Fibroblast of lung (primary cell): ENCODE results near the gene LAPTM4A. TPM values are rescaled to one million over a fixed set of nuclear protein-coding genes. Genes with fewer than 3 reads are reported as not detected.

Experiments used
- DNase-seq, 2 donors: peaks; one replicate each; pipeline versions ENCODE4 v3.0.0 to v3.0.0-alpha.2; 2010; ENCODE audit warnings: low read depth in 2 of 2
- H2AFZ ChIP-seq: 2 replicates; pipeline ENCODE4 v1.5.1; 2012; ENCODE audit warnings: low read length, control low read depth, inconsistent platforms
- H3K27ac ChIP-seq: 2 replicates; pipeline ENCODE4 v1.5.1; 2011; ENCODE audit warnings: low read length, control low read depth; ENCODE audit not compliant: insufficient read depth
- H3K27me3 ChIP-seq: 2 replicates; pipeline ENCODE4 v1.5.1; 2011; ENCODE audit warnings: mild to moderate bottlenecking, low read length; ENCODE audit not compliant: control insufficient read depth, insufficient read depth
- H3K36me3 ChIP-seq: 2 replicates; pipeline ENCODE4 v1.5.1; 2011; ENCODE audit warnings: low read length; ENCODE audit not compliant: control insufficient read depth, insufficient read depth
- H3K4me1 ChIP-seq: 2 replicates; pipeline ENCODE4 v1.5.1; 2011; ENCODE audit warnings: low read length; ENCODE audit not compliant: control insufficient read depth, insufficient read depth; ENCODE audit errors: extremely low read depth
- H3K4me2 ChIP-seq: 2 replicates; pipeline ENCODE4 v1.5.1; 2011; ENCODE audit warnings: low read length, control low read depth; ENCODE audit not compliant: insufficient read depth; ENCODE audit errors: extremely low read depth
- H3K4me3 ChIP-seq, 4 experiments: fragments of 200-600 bp in 1 of 4; sonication (generic) in 1 of 4; replicated peaks in 1 of 4; 2 replicates each; pipeline ENCODE4 v1.5.1; 2011 to 2016; ENCODE audit warnings: low read length in 4 of 4, low read depth in 3 of 4, mild to moderate bottlenecking in 3 of 4, control low read depth in 2 of 4, inconsistent platforms in 1 of 4, mixed read lengths in 1 of 4; ENCODE audit not compliant: insufficient read depth in 1 of 4; ENCODE audit errors: control extremely low read depth in 1 of 4
- H3K79me2 ChIP-seq: 2 replicates; pipeline ENCODE4 v1.5.1; 2012; ENCODE audit warnings: mild to moderate bottlenecking, low read length, inconsistent platforms; ENCODE audit not compliant: control insufficient read depth, insufficient read depth
- H3K9ac ChIP-seq: 2 replicates; pipeline ENCODE4 v1.5.1; 2011; ENCODE audit warnings: mild to moderate bottlenecking, low read length, control low read depth; ENCODE audit not compliant: insufficient read depth
- H3K9me3 ChIP-seq: 2 replicates; pipeline ENCODE4 v1.5.1; 2012; ENCODE audit warnings: low read depth, low read length; ENCODE audit not compliant: control insufficient read depth, insufficient read depth
- H4K20me1 ChIP-seq: 2 replicates; pipeline ENCODE4 v1.5.1; 2011; ENCODE audit warnings: low read length; ENCODE audit not compliant: control insufficient read depth, insufficient read depth; ENCODE audit errors: extremely low read depth
- EZH2 ChIP-seq: IDR thresholded peaks from 2 replicates; pipeline ENCODE4 v1.5.1; 2012; ENCODE audit warnings: low read length, control low read depth, mild to moderate bottlenecking; ENCODE audit errors: missing control alignments
- polyA minus RNA-seq: library from RNA; depleted of rRNA, polyadenylated mRNA; stranded (reverse); fragments of >200 nt; gene quantifications from 2 replicates; pipeline ENCODE4 v1.2.3, GENCODE V29; 2011; ENCODE audit warnings: low replicate concordance
- polyA plus RNA-seq, 2 donors: library from polyadenylated mRNA; depleted of rRNA in 1 of 2; stranded (reverse) in 1 of 2; unstranded in 1 of 2; fragments of >200 nt; gene quantifications; 2 replicates each; pipeline ENCODE4 v1.2.1, GENCODE V29; 2011 to 2012; ENCODE audit warnings: missing spikeins in 1 of 2
- total RNA-seq: library from RNA; depleted of rRNA; stranded (reverse); fragments of >200 nt; gene quantifications from 2 replicates; pipeline ENCODE4 v1.2.1, GENCODE V29; 2014
- TF ChIP-seq, protein P1 (sequence below), 2 donors: IDR thresholded peaks in 1 of 2; conservative IDR thresholded peaks in 1 of 2; 1 replicate in 1 of 2; 2 replicates in 1 of 2; pipeline ENCODE4 v1.5.1; 2011 to 2012; ENCODE audit warnings: low read length in 2 of 2, control low read depth in 1 of 2, inconsistent platforms in 1 of 2, low read depth in 1 of 2, mild to moderate bottlenecking in 1 of 2

LAPTM4A gene
- 155 and 193 TPM in 2 replicates for total RNA-seq
- 634 and 1,101 TPM in 2 replicates for polyA plus RNA-seq
- polyA plus RNA-seq (2012), result 303 and 486 TPM in 2 replicates
- polyA minus RNA-seq, result 73.7 and 98.5 TPM in 2 replicates

DNA sequence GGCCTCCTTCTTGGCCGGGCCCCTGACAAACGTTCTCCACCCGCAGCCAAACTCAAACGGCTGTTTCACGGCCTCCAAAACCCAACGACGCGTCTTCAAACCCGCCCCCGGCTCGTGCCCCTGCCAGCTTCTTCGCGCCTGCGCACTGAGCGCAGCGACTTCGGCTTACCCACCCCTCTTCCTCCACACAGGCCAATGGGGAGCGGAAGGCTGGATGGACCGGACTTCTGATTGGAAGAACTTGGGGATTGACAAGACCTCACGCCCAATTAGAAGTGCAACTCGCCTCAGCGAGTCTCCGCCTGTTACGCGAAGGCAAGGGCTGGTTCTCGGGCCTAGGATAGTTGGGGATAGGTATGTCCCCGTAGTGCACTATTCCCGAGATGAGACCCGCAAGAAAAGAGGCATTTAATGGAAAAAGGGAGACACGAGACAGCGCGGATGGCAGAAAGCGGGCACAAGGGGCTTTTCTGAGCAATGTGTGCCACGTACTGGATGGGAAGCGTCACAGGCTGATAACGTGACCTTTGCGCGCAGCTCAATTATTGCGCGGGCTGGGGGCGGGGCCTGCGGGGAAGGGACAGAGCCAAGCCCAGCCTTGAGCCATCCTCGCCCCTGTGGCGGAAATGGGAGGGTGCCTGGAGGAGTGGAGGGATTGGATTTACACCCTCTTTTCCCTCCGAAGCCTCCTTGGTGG lies at the start of gene LAPTM4A:
Gene LAPTM4A (minus strand): TSS at position 97 of the 697 bp plus-strand sequence. CDS start 108 bp downstream, outside the sequence.
- H3K27ac ChIP-seq, result peak within 1 kb of the TSS; percentile 99
- H3K4me2 ChIP-seq, result peak within 1 kb of the TSS; percentile 99
- H3K36me3 ChIP-seq, result no peaks in the 10 kb centered on the region
- no peaks in the 10 kb centered on the region for H4K20me1 ChIP-seq
- peak within 1 kb of the TSS; percentile 99 for H3K9ac ChIP-seq
- peaks cover 45% of the 10 kb centered on the region for H3K79me2 ChIP-seq
- peak; percentile 100 for DNase-seq
- no peaks in the 10 kb centered on the region for H3K27me3 ChIP-seq
- no peaks in the 10 kb centered on the region for H3K9me3 ChIP-seq
- H3K4me3 ChIP-seq, result peak within 1 kb of the TSS; percentile 94 to 98 (median 96)
- peaks cover 3% of the 10 kb centered on the region for H3K4me1 ChIP-seq
- H2AFZ ChIP-seq, result peak within 1 kb of the TSS; percentile 85
- no peak for TF ChIP-seq EZH2
- TF ChIP-seq, protein P1, sequence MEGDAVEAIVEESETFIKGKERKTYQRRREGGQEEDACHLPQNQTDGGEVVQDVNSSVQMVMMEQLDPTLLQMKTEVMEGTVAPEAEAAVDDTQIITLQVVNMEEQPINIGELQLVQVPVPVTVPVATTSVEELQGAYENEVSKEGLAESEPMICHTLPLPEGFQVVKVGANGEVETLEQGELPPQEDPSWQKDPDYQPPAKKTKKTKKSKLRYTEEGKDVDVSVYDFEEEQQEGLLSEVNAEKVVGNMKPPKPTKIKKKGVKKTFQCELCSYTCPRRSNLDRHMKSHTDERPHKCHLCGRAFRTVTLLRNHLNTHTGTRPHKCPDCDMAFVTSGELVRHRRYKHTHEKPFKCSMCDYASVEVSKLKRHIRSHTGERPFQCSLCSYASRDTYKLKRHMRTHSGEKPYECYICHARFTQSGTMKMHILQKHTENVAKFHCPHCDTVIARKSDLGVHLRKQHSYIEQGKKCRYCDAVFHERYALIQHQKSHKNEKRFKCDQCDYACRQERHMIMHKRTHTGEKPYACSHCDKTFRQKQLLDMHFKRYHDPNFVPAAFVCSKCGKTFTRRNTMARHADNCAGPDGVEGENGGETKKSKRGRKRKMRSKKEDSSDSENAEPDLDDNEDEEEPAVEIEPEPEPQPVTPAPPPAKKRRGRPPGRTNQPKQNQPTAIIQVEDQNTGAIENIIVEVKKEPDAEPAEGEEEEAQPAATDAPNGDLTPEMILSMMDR (conservative IDR thresholded peaks at IDR 0.05 in 1 of 2, IDR thresholded peaks at IDR 0.05 in 1 of 2; ENCODE audit: low read depth in 1 of 2, low read length in 2 of 2), result no peak

DNA sequence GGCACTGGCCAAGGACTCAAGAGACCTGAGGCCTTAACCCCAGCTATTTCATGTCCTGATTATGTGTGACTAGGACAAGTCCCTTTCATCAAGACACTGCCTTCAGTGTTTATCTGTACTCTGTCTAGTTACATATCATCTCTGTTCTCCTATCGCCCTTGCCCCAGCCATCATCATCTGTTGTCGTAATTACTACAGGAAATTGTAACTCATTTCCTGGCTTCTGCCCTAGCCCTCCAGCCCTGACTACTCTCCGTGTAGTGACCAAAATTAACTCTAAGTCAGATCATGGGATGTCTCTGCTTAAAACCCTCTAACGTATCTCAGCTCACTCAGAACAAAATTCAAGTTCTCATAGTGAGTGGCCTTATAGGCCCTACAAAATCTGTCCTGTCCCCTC lies 49.3 kb upstream of the LAPTM4A start:
- no peak overlapping the region for H3K27ac ChIP-seq
- TF ChIP-seq EZH2, result no peak
- TF ChIP-seq, protein P1 (conservative IDR thresholded peaks at IDR 0.05 in 1 of 2, IDR thresholded peaks at IDR 0.05 in 1 of 2; ENCODE audit: low read depth in 1 of 2, low read length in 2 of 2), result no peak

DNA sequence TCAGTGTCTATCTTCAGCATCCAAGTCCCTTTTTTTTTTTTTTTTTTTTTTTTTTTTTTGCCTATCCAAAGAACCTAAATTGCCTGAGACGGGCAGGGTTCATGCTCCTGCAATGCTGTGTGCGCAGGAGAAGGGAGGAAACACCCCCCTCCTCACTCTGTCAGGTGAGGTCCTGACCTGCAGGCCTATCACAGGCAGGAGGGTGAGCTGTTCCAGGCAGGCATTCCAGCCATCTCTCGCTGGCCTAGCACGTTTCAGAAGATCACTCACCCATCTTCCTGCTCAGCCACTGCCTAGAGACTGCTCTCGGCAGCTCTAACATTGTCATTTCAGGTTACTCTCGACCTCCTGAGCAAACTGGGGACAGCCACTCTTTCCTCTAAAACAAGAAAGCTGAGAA lies 48.4 kb upstream of the LAPTM4A start:
- TF ChIP-seq EZH2, result no peak
- TF ChIP-seq, protein P1 (conservative IDR thresholded peaks at IDR 0.05 in 1 of 2, IDR thresholded peaks at IDR 0.05 in 1 of 2; ENCODE audit: low read depth in 1 of 2, low read length in 2 of 2), result no peak
- H3K9ac ChIP-seq, result no peak overlapping the region
- no peak overlapping the region for H3K4me2 ChIP-seq
- no peak overlapping the region for H3K4me3 ChIP-seq
- H4K20me1 ChIP-seq, result no peaks in the 10 kb centered on the region
- H3K27ac ChIP-seq, result no peak overlapping the region
- no peak for DNase-seq
- H3K27me3 ChIP-seq, result peaks cover 8% of the 10 kb centered on the region
- H3K79me2 ChIP-seq, result no peaks in the 10 kb centered on the region
- no peaks in the 10 kb centered on the region for H3K9me3 ChIP-seq
- peaks cover 4% of the 10 kb centered on the region for H3K4me1 ChIP-seq
- H2AFZ ChIP-seq, result no peak overlapping the region
- H3K36me3 ChIP-seq, result no peaks in the 10 kb centered on the region

More for the DNA sequence above, 49.3 kb upstream of the LAPTM4A start:
- Histone ChIP-seq H3K4me1 (peaks cover 4% of the 10 kb centered on the region), H3K9ac (no peak overlapping the region), H2AFZ (no peak overlapping the region), H3K4me3 (no peak overlapping the region), H3K4me2 (no peak overlapping the region), H3K36me3 (no peaks in the 10 kb centered on the region), H3K79me2 (no peaks in the 10 kb centered on the region), H4K20me1 (no peaks in the 10 kb centered on the region), H3K9me3 (no peaks in the 10 kb centered on the region), H3K27me3 (peaks cover 8% of the 10 kb centered on the region)
- DNase-seq, result no peak
